GM18868 (cell line): Measurements from ENCODE around the gene SULT1C3.
"Not testable (repeated sequence)": the region's sequence is repeated elsewhere in the genome, so short reads cannot be mapped to it uniquely, and the experiment has no call there.

Experiments used
- ATAC-seq: cut with Tn5 transposase; IDR thresholded peaks from one replicate; pipeline ENCODE4 v1.9.1; 2021; ENCODE audit warnings: mild to moderate bottlenecking, moderate library complexity; ENCODE audit not compliant: unreplicated experiment

The SULT1C3 gene

DNA sequence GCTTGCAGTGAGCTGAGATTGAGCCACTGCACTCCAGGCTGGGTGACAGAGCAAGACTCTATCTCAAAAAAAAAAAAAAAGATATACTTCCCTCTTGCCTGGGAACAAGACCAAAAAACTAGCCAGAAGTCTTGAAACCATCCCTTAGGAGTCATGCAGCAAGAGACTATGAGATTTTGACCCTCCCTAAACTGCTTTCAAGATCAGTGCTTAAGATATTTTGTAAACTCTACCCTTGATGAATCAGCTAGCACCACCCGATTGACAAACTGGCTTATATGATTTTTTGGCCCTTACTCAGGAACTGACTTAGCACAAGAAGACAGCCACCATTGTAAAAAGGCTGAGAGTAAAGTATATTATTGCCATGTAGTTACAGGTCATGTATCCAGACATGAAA, 3.8 kb downstream of the SULT1C3 start:
- no peak for ATAC-seq

DNA sequence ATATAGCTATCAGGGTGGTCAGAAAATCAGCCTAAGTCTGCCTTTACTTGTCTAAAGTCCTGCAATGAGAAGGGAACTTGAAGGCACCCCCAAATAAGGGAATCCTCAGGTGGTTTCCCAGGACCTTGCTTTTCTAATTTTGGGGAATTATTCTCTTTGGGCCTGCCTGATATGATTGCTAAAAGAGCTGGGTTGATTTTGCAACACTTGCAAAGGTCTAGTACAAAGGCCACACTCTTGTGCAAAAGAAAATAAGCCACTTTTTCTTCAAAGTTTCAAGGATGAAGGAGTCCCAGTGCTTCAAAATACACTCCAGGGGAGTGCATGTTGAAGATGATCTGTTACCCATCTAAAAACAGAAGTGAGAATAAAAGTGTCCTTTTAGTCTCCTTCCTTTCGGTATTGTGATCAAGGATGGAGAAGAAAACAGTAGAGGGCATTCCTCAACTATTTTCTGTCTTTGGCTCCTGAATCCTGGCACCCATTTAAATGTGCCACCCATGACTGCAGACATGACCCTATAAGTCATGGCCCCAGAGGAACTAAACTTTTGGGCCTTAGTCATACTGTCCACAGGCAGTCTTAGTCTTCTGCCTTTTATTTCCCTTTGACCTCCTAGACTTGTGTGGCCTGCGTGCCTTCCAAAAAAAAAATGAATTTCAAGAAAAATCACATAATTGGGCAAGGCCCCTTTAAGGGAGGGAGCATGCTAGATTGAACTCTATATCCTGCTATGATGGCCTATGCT, 5.1 kb downstream of the SULT1C3 start:
- no peak for ATAC-seq

DNA sequence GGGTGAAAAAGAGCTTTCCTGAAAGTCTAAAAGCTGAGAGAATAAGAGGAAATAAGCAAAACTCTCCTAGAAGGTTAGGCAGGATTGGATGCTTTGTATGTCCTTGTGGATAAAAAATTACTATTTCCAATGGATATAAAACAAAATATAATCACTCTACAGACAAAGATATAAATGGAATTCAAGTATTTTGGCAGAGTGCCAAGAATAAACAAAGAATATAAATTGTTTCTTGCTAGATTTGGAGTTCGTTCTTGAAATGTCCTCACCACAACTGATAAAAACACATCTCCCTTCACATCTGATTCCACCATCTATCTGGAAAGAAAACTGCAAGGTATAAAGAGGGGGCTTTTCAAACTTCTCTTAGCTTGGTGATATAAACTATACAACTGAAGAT, 13.3 kb downstream of the SULT1C3 start:
- no peak for ATAC-seq

DNA sequence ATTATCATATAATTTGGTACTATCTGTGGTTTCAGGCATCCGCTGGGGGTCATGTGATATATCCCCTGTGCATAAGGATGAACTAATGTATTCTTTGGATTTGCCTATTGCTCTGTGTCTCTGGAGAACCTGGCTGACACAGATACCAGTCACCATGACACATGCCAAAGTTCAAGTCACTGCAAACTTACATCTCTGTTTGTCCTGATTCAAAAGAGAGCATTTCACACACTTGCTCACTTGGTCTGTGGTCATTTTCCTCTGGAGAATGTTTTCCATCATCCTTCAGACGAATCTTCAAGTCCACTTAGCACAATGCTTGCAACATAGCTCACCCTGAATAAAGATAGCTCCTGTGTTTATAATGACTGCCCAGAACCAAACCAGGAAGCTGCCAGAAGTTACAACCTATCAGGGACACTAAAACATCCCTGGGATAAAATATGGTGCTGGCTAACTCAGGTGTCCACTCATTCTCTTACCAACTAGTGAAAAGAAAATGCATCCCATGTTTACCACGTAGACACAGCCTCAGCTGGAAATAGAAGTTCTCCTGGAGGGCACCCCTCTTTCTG, 18.1 kb downstream of the SULT1C3 start:
- no peak for ATAC-seq

DNA sequence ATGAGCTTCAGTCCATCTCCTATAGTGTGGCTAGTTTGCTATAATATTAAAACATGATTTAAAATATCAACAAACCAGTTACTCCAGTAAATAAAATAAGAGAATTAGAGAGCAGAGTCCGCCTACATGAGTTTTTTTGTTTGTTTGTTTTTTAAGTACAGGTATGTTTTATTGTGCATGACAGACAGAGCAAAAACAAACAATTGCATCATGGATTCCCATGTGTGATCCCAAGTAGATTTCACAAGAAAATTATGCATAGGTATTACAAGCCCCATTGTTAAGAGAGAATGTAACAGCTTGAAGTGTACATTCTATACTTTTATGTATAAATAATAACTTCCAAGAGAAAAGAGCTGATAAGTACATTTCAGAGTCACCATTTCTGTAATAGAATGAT, 21.0 kb downstream of the SULT1C3 start:
- ATAC-seq, result no peak

DNA sequence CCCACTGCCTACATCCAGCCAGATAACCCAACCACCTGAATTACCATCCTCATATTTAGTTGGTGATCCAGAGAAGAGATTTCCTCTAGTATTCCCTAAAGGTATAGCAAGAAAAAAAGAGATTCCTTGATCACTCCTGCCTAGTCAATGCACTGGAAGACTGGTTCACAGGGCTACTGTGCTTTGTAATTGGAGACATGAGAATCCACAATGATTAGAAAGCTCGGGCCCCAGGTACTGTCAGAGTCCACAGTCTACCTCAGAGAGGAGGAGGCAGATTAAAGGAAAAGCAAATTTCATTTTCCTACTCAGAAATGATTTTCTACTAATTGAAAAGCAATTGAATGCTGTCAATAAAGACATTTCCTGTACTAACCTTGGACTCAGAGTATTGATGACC, 22.3 kb downstream of the SULT1C3 start:
- no peak for ATAC-seq

DNA sequence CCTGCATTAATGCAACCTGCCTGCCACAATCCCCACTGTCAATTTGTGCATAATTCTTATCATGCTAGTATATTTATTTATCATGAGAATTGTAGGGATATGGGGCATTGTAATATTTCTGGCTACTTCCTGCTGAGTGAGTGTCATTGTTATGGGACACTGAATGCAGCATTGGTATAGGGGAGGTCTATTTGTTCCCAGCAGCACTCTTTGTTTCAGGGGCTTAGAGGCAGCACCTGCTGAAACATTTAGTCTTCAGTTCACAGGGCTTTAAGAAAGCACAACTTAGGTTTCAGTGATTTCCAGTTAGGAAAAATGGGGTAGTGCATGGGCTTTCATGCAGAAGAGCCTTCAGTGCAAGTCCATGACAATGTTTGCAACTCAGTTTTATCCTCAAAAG, 23.6 kb downstream of the SULT1C3 start:
- ATAC-seq, result no peak

DNA sequence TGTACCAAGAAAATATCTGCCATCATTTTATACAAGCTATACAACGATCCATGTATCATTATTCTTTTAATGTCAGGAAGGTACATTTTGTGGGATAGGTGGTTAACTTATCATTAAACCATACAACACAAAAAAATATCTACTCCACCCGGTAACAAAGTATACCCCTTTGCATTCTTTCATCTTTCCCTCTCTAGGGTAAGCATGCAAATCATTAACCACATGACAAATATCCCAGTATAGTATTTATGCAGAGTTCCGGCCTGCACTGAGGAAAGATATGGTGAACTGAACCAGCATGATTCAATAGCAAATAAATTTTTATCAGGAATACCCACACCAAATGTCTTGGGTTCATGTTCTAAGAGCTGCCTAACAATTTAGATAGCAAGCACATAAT, 26.4 kb downstream of the SULT1C3 start:
- no peak for ATAC-seq

DNA sequence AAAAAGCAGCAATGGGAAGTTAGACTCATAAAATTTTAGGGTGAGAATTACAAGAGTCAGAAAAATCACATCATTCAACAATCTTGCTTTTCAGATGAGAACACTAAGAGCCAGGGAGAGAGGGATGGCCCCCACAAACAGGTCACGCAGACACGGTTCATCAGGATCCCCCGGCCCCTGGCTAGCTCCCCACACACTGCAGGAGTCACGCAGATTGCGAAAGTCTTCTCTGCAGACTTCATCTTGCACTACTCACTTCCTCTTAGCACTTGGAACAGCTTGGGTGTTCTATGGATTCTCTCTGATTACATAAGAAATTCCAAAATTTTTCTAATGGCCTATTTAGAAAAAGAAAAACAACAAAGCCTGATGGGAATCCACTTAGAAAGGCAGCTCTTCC, 27.3 kb downstream of the SULT1C3 start:
- ATAC-seq, result no peak

DNA sequence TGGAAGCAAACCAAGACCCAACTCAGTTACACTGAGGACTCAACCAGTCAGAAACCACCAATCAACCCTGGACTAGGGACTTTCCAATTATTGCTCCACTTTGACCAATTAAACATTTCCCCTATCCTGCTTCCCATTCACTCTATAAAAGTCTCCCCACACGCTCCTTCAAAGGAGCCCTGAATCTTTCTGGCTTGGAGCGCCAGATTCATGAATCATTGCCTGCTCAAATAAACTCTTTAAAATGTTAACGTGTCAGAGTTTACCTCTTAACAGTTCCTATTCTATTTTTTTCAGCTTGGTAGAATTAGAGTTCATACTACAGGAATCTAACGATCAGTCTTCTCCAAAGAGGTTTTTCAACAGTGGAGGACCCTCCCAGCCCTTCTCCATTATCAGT, 28.2 kb downstream of the SULT1C3 start:
- no peak for ATAC-seq

DNA sequence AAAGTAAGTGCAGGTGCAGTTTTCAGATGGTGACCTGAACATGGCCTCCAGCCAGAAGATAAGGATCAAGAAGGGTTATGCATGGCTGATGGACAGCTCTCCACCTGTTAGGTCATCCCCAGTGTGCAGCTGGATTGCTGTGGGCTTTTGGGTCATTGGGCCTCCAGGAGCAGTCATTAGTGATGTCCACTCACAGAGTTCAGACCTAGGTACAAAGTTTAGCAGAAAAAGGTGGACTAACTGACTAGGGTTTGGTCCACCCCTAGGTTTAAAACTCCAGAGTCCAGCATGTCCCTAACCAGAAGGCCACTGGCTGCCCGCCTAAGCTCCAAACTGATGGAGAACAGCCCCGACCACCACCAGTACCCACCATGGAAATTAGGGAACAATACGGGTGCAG, 30.6 kb downstream of the SULT1C3 start:
- no peak for ATAC-seq

DNA sequence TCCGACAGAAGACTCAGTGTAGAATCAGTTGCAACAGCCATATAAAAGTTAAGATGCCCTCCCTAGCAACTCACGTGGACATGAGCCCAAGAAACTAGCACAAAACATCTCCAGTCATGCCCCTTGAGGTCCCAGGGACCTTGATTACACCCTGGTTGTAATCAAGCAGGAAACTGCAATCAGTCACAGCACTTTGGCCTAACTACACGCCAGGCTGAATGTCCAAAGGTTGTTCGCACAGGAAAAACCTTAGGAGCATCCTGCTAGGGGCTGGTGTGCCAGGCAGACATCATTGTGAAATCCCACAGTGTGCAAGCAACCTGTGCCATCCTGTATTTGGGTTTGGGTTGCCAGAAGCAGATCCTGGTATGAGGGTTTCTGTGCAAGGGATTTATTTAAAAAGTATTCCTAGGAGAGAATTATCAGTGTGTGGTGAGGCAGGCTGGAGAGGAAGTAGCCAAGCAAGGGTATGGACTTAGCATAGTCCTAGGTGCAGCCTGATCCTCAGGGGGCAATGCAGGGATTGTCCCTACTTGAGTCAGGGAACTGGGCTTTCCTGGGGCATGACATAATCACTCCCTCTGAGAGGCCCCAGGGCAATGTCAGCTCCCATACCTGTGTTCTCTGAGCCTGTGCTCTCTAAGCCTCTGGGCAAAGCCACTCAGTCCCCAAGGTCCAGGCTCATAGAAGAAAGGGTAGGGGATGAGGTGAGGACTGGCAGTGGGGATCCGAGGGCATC, 31.2 kb downstream of the SULT1C3 start:
- no peak for ATAC-seq

DNA sequence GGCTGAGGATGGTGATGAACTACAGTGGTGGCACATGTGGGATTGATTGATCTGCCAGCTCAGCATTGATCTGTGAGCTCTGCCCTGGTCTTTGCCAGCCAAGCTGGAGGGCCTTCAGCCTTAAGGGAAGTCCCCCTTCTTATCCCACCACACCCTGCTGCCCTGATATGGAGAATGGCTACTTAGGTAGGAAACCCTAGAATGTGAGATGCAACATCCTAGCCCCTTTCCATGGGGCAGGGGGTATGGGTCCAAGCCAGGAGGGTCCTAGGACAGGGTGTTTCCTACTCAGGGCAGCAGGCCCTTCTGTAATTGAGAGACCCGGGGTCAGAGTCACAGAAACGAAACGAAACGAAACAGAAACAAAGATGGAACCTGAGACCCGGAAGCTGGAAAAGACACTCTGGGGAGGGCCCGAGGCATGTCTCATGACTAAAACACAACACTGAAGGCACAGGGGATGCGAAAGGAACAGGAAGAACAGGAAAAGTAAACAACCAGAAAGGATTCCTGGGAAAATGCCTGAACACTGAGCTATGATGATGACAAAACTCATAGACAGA, 32.0 kb downstream of the SULT1C3 start:
- ATAC-seq, result no peak

DNA sequence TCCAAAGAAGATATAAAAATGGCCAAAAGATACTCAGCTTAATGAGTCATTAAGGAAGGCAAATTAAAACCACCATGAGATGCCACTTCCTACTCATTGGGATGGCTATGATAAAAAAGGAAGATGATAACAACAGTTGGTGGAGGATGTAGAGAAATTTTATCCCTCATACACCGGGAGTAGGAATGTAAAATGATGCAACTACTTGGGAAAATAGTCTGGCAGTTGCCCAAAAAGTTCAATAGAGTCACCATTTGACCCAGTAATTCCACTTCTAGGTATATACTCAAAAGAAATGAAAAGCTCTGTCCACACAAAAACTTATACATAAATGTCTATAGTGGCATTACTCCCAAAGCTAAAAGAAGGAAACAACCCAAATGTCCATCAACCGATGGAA, 38.9 kb downstream of the SULT1C3 start:
- ATAC-seq, result no peak

DNA sequence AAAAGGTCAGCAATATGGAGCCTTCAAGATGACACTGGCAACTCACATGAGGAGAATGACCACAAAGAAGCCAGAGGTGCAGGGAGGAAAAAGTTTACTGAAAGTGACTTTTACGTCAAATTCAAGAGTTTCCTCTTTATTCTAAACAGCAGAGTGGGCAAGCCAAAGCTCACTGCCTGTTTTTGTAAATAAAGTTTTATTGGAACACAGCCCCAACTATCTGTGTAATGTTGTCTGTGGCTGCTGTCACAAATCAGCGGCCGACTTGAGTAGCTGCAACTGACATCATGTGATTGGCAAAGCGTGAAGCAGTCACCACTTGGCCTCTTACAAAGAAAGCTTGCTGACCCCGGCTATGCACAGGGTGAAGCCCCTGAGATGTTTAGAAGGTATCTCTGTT, 39.7 kb downstream of the SULT1C3 start:
- no peak for ATAC-seq

DNA sequence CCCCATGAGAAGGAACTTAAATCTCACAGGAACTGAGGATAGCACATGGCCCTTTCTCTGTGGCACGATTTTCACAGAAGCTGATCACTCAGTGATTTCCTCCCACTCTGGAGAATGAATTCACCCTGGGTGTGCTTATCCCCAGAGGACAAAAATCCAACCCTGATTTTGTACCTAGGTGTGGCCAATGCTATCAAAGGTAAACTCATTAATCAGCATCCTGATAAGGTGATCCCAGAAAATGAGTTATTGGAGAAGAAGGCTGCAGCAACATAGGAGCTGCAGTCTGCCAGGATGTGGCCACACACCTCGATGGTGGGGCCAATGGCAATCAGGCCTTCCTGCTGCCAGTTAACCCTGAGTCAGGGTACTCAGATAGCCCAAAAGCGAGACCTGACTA, 40.7 kb downstream of the SULT1C3 start:
- ATAC-seq, result no peak

DNA sequence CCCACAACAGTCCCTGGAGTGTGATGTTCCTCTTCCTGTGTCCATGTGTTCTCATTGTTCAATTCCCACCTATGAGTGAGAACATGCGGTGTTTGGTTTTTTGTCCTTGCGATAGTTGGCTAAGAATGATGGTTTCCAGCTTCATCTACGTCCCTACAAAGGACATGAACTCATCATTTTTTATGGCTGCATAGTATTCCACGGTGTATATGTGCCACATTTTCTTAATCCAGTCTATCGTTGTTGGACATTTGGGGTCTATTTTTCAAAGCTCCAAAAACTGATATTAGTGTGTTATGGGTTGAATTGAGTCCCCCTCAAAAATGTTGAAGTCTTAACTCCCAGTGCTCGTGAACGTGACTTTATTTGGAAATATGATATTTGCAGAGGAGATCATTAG, 44.8 kb downstream of the SULT1C3 start:
- not testable (repeated sequence) for ATAC-seq

DNA sequence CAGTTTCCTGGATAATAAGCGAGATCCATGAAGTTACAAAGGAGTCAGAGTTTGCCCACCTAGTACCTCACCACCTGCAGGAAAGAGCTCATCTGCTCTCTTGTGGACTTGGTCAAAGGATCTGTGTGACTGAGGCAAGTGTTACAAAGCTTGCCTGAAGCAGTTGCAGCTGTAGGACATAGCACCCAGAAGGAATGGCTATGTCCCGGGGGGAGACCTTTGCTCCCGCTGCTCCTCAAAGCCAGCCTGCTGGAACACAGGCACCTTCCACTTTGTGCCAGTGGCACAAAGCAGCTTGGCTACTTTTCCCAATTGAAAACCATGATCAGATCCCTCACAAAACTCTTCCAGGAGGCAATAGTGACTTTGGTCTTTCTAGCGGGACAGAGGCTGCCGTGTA, 45.8 kb downstream of the SULT1C3 start:
- no peak for ATAC-seq

DNA sequence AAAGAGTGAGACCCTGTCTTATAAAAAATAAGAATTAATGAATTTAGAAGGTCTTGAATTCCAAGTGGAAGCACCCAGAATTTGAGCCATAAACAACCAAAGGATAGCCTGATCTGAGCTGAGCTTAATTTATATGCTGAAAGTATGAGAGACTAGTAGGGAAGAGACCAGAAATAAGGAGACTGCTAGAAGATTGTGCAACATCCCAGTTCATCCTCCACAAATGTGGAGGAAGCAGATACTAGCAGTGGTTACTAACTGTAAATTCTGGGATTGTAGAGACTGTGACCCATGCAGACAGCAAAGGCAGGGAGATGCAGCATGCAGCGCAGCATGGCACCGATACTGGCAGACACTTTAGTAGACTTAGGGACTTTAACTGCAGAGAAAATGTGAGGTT, 47.4 kb downstream of the SULT1C3 start:
- no peak for ATAC-seq

DNA sequence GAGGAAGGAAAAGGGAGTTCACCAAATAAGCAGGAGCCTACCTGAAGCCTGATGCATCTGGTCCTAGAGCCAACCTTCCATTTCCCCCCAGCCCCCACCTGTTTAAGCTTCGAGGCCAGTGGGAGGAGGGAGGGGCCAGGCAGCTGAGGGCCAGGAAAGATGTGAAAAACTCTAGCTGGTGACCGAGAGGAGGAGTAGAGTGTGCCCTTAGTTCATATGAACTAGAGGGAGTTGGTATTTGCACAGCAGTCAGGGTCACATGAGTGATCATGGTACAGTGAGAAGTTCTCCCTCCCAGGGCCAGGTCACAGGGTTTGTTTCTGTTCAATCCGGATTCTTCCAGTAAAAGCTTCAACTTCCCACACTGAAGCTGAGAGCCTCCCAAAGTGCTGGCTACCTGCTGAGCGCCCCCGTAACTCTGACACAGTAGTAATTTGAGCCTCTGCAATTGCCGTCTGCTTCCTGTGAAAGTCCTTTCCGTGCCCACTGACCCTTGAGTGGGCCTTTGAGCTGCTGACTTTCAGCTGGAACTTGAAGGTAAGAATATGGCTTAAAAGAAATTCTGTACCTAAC, 48.9 kb downstream of the SULT1C3 start, which contains the start of gene SULT1C2:
SULT1C2 (plus strand) TSS at position 362 of the 573 bp plus-strand sequence. CDS start 4,773 bp downstream, outside the sequence.
- ATAC-seq, result no peak

DNA sequence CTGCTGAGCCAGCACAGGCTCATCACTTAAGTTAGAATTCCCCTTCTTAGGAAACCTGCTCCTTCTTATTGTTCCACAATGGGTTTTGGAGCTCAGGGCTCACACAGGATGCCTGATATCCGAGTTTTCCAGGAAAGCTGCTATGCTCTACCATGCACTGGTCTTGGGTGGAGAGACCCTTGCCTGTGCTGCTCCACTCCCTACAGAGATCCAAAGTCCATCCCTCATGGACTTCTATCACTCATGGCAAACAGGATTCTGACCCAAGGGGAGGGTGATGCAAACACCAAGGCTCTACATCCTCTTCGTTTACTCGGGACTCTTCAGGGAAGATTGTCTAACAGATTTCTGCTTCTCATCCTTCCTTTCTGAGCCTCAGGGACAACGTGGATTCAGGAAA, 54.1 kb downstream of the SULT1C3 start:
- no peak for ATAC-seq
